Measurements from ENCODE around the gene RPN1. TPM values are rescaled to one million over a fixed set of nuclear protein-coding genes. Genes with fewer than 3 reads are reported as not detected.

The RPN1 gene
- total and polyA plus RNA-seq, 4 experiments from 2014 or later = 121 to 320 (median 188) TPM

- ChIA-PET POLR2A (ENCODE audit: partially characterized antibody) (no interaction called here), CTCF (ENCODE audit: partially characterized antibody) (interaction anchor here (1.2 to 1.3 kb wide), 2 partner anchors 181 to 293 kb away, joined by 3 read pairs; no protein-coding TSS in a partner anchor)
- Mint-ChIP-seq H3K27me3 (no peaks in the 10 kb centered on the region), H3K4me1 (peaks cover 0 to 10% (median 6%) of the 10 kb centered on the region in 4 donors), H3K27ac (peak overlapping the region in 4 of 7 donors; percentile 36 to 59 (median 53)), H3K36me3 (peaks cover 53 to 70% of the 10 kb centered on the region in 2 donors), H3K4me3 (no peak overlapping the region), H3K9me3 (peaks cover 0 to 1% (median 0%) of the 10 kb centered on the region in 8 donors)
- Histone ChIP-seq H3K4me1 (ENCODE audit: insufficient read depth, low read length) (no peaks in the 10 kb centered on the region), H3K4me3 (ENCODE audit: low read length in 2 of 2) (no peak overlapping the region), H3K36me3 (ENCODE audit: insufficient read depth, low read length) (peaks cover 44% of the 10 kb centered on the region), H3K27me3 (ENCODE audit: insufficient read depth, low read length) (no peaks in the 10 kb centered on the region), H3K27ac (ENCODE audit: low read depth, low read length) (no peak overlapping the region), H3K9me3 (ENCODE audit: control insufficient read depth in 1 of 2, low read length in 2 of 2) (no peaks in the 10 kb centered on the region)
- no peak for DNase-seq
- intact Hi-C loops (cut with micrococcal nuclease) = no loop called here
Measured at GRCh38 chr3:128629936-128630335, 20.7 kb downstream of the RPN1 start.

- peaks cover 76% of the 10 kb centered on the region for H3K36me3 ChIP-seq (ENCODE audit: insufficient read depth, low read length)
- CTCF ChIA-PET (ENCODE audit: partially characterized antibody) = interaction anchor here (1.4 to 1.6 kb wide), 2 partner anchors 8 to 16 kb away, joined by 4 to 6 read pairs; no protein-coding TSS in a partner anchor
- no peak for DNase-seq
- H3K4me1 ChIP-seq (ENCODE audit: insufficient read depth, low read length) = no peaks in the 10 kb centered on the region
- Mint-ChIP-seq H3K4me3 (no peak overlapping the region), H3K4me1 (peaks cover 0 to 12% (median 8%) of the 10 kb centered on the region in 4 donors), H3K9me3 (peaks cover 0 to 1% (median 0%) of the 10 kb centered on the region in 8 donors), H3K27ac (peak overlapping the region in 3 of 7 donors; percentile 36 to 81 (median 52)), H3K36me3 (peaks cover 56 to 86% of the 10 kb centered on the region in 2 donors), H3K27me3 (no peaks in the 10 kb centered on the region)
- H3K9me3 ChIP-seq (ENCODE audit: control insufficient read depth in 1 of 2, low read length in 2 of 2) = no peaks in the 10 kb centered on the region
- no peaks in the 10 kb centered on the region for H3K27me3 ChIP-seq (ENCODE audit: insufficient read depth, low read length)
- POLR2A ChIA-PET (ENCODE audit: partially characterized antibody) = interaction anchor here (1.1 kb wide), 1 partner anchor 55 kb away, joined by 3 read pairs; no protein-coding TSS in a partner anchor
- H3K4me3 ChIP-seq (ENCODE audit: low read length in 2 of 2) = no peak overlapping the region
- no peak overlapping the region for H3K27ac ChIP-seq (ENCODE audit: low read depth, low read length)
- intact Hi-C loops (cut with micrococcal nuclease) = no loop called here
Measured at GRCh38 chr3:128625409-128625945, 25.1 kb downstream of the RPN1 start.

GRCh38 chr3:128624526-128625138 lies 26.0 kb downstream of the RPN1 start:
- POLR2A ChIA-PET (ENCODE audit: partially characterized antibody) = no interaction called here
- no peak overlapping the region for H3K27ac ChIP-seq (ENCODE audit: low read depth, low read length)

DNA sequence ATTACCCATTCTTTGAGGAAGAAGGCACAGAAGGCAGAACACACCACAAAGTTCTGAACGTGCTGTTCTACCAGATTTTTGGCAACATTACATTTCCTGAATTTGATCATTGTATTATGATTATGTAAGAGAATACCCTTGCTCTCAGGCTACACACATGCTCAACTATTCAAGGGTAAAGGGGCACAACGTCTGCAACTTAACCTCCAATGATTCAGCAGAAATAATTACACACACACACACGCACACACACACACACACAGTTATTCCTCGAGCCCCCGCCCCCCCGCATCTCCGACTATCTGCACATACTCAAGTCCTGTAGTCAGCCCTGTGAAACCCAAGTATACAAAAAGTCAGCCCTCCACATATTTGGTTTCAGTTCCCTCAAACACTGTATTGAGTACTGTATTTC lies 26.8 kb downstream of the RPN1 start:
- POLR2A ChIA-PET (ENCODE audit: partially characterized antibody) = no interaction called here
- CTCF ChIA-PET (ENCODE audit: partially characterized antibody) = no interaction called here
- H3K4me3 Mint-ChIP-seq = no peak overlapping the region
- no peak for DNase-seq
- intact Hi-C loops (cut with micrococcal nuclease) = no loop called here
- Histone ChIP-seq H3K27ac (ENCODE audit: low read depth, low read length) (no peak overlapping the region), H3K4me3 (ENCODE audit: low read length in 2 of 2) (no peak overlapping the region), H3K36me3 (ENCODE audit: insufficient read depth, low read length) (peaks cover 66% of the 10 kb centered on the region), H3K9me3 (ENCODE audit: control insufficient read depth in 1 of 2, low read length in 2 of 2) (no peaks in the 10 kb centered on the region), H3K4me1 (ENCODE audit: insufficient read depth, low read length) (peaks cover 8% of the 10 kb centered on the region), H3K27me3 (ENCODE audit: insufficient read depth, low read length) (no peaks in the 10 kb centered on the region)
- peaks cover 9 to 23% (median 17%) of the 10 kb centered on the region in 4 donors for H3K4me1 Mint-ChIP-seq
- H3K9me3 Mint-ChIP-seq = peaks cover 0 to 1% (median 0%) of the 10 kb centered on the region in 8 donors
- peak overlapping the region in 2 of 7 donors; percentile 13 to 72 for H3K27ac Mint-ChIP-seq
- H3K27me3 Mint-ChIP-seq = no peaks in the 10 kb centered on the region
- H3K36me3 Mint-ChIP-seq = peaks cover 53 to 82% of the 10 kb centered on the region in 2 donors

More at GRCh38 chr3:128624526-128625138, 26.0 kb downstream of the RPN1 start:
- Mint-ChIP-seq H3K4me3 (no peak overlapping the region), H3K4me1 (peaks cover under 1 to 14% (median 11%) of the 10 kb centered on the region in 4 donors), H3K27ac (peak overlapping the region in 4 of 7 donors; percentile 30 to 79 (median 49)), H3K9me3 (peaks cover 0 to 1% (median 0%) of the 10 kb centered on the region in 8 donors), H3K27me3 (no peaks in the 10 kb centered on the region), H3K36me3 (peaks cover 53 to 84% of the 10 kb centered on the region in 2 donors)
- intact Hi-C loops (cut with micrococcal nuclease) = no loop called here
- Histone ChIP-seq H3K9me3 (ENCODE audit: control insufficient read depth in 1 of 2, low read length in 2 of 2) (no peaks in the 10 kb centered on the region), H3K4me3 (ENCODE audit: low read length in 2 of 2) (no peak overlapping the region), H3K36me3 (ENCODE audit: insufficient read depth, low read length) (peaks cover 71% of the 10 kb centered on the region), H3K4me1 (ENCODE audit: insufficient read depth, low read length) (no peaks in the 10 kb centered on the region), H3K27me3 (ENCODE audit: insufficient read depth, low read length) (no peaks in the 10 kb centered on the region)
- CTCF ChIA-PET (ENCODE audit: partially characterized antibody) = no interaction called here
- no peak for DNase-seq

GRCh38 chr3:128621931-128622330 lies 28.7 kb downstream of the RPN1 start:
- Mint-ChIP-seq H3K9me3 (peaks cover 0 to 1% (median 0%) of the 10 kb centered on the region in 8 donors), H3K4me3 (no peak overlapping the region), H3K36me3 (peaks cover 48 to 83% of the 10 kb centered on the region in 2 donors), H3K27me3 (no peaks in the 10 kb centered on the region), H3K27ac (peak overlapping the region in 2 of 7 donors; percentile 46 to 53), H3K4me1 (peaks cover 17 to 36% (median 26%) of the 10 kb centered on the region in 4 donors)
- H3K4me3 ChIP-seq (ENCODE audit: low read length in 2 of 2) = no peak overlapping the region
- intact Hi-C loops (cut with micrococcal nuclease) = no loop called here
- no peaks in the 10 kb centered on the region for H3K27me3 ChIP-seq (ENCODE audit: insufficient read depth, low read length)
- H3K9me3 ChIP-seq (ENCODE audit: control insufficient read depth in 1 of 2, low read length in 2 of 2) = no peaks in the 10 kb centered on the region
- peaks cover 20% of the 10 kb centered on the region for H3K4me1 ChIP-seq (ENCODE audit: insufficient read depth, low read length)
- no peak for DNase-seq
- CTCF ChIA-PET (ENCODE audit: partially characterized antibody) = interaction anchor here (1.4 to 2.0 kb wide), 2 partner anchors 14 kb away, joined by 3 to 9 read pairs; no protein-coding TSS in a partner anchor
- POLR2A ChIA-PET (ENCODE audit: partially characterized antibody) = no interaction called here
- peaks cover 66% of the 10 kb centered on the region for H3K36me3 ChIP-seq (ENCODE audit: insufficient read depth, low read length)
- no peak overlapping the region for H3K27ac ChIP-seq (ENCODE audit: low read depth, low read length)

- POLR2A ChIA-PET (ENCODE audit: partially characterized antibody) = interaction anchor here (1.4 kb wide), 1 partner anchor 29 kb away, joined by 5 read pairs; the partner anchor contains the start of gene RPN1
- Histone ChIP-seq H3K27me3 (ENCODE audit: insufficient read depth, low read length) (no peaks in the 10 kb centered on the region), H3K27ac (ENCODE audit: low read depth, low read length) (no peak overlapping the region), H3K9me3 (ENCODE audit: control insufficient read depth in 1 of 2, low read length in 2 of 2) (no peaks in the 10 kb centered on the region), H3K36me3 (ENCODE audit: insufficient read depth, low read length) (peaks cover 59% of the 10 kb centered on the region), H3K4me1 (ENCODE audit: insufficient read depth, low read length) (peaks cover 23% of the 10 kb centered on the region), H3K4me3 (ENCODE audit: low read length in 2 of 2) (no peak overlapping the region)
- H3K27me3 Mint-ChIP-seq = no peaks in the 10 kb centered on the region
- H3K4me3 Mint-ChIP-seq = no peak overlapping the region
- peak overlapping the region in 1 of 7 donors; percentile 82 for H3K27ac Mint-ChIP-seq
- no peak for DNase-seq
- intact Hi-C loops (cut with micrococcal nuclease) = no loop called here
- CTCF ChIA-PET (ENCODE audit: partially characterized antibody) = interaction anchor here (0.6 to 2.0 kb wide), 4 partner anchors 13 to 64 kb away, joined by 3 to 9 read pairs (median 3); no protein-coding TSS in a partner anchor
- H3K9me3 Mint-ChIP-seq = no peaks in the 10 kb centered on the region
- H3K4me1 Mint-ChIP-seq = peaks cover 17 to 36% (median 24%) of the 10 kb centered on the region in 4 donors
- peaks cover 41 to 76% of the 10 kb centered on the region in 2 donors for H3K36me3 Mint-ChIP-seq
Measured at GRCh38 chr3:128621234-128621633, 29.4 kb downstream of the RPN1 start.

DNA sequence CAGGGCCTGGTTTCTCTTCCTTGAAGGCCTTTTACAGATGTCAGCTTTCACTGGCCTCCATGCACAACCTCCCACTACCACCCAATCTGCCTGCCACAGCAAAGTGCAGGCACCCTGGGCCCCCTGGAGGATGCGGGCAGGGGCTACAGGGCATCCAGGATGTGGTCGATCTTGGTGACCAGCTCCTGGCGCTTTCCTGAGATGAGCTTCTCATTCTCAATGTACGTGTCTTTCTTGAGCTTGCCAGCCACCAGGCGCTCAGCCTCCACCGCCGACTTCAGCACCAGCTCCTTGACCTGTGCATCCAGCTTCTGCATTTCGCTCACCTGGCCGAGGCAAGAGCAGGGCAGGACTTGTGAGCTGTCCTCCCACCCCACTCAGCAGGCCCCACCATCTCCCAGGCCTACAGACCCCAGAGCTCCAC lies 30.3 kb downstream of the RPN1 start:
- POLR2A ChIA-PET (ENCODE audit: partially characterized antibody) = interaction anchor here (1.4 to 3.4 kb wide), 2 partner anchors 30 to 61 kb away, joined by 5 to 26 read pairs; partner anchors contain the start of gene RPN1
- Mint-ChIP-seq H3K27me3 (no peaks in the 10 kb centered on the region), H3K4me1 (peaks cover 17 to 36% (median 24%) of the 10 kb centered on the region in 4 donors), H3K4me3 (no peak overlapping the region), H3K9me3 (no peaks in the 10 kb centered on the region), H3K27ac (peak overlapping the region in 5 of 7 donors; percentile 6 to 93 (median 58)), H3K36me3 (peaks cover 31 to 67% of the 10 kb centered on the region in 2 donors)
- Histone ChIP-seq H3K4me3 (ENCODE audit: low read length in 2 of 2) (no peak overlapping the region), H3K27me3 (ENCODE audit: insufficient read depth, low read length) (no peaks in the 10 kb centered on the region), H3K36me3 (ENCODE audit: insufficient read depth, low read length) (peaks cover 49% of the 10 kb centered on the region), H3K4me1 (ENCODE audit: insufficient read depth, low read length) (peaks cover 23% of the 10 kb centered on the region), H3K9me3 (ENCODE audit: control insufficient read depth in 1 of 2, low read length in 2 of 2) (no peaks in the 10 kb centered on the region), H3K27ac (ENCODE audit: low read depth, low read length) (no peak overlapping the region)
- CTCF ChIA-PET (ENCODE audit: partially characterized antibody) = interaction anchor here (0.7 to 2.0 kb wide), 8 partner anchors 9 to 184 kb away, joined by 3 to 9 read pairs (median 3); no protein-coding TSS in a partner anchor
- intact Hi-C loops (cut with micrococcal nuclease) = no loop called here
- no peak for DNase-seq

Data from CD4-positive, alpha-beta memory T cell (primary cell).